HepG2 (cell line): Measurements from ENCODE around the gene ACRBP.

Source experiments
- ADNP ChIP-seq: sonication (generic); formaldehyde crosslinking; IDR thresholded peaks from 2 replicates; pipeline ENCODE4 v1.4.0; 2020; ENCODE audit warnings: missing genetic modification reagents
- ATF1 ChIP-seq: IDR thresholded peaks from 2 replicates; pipeline ENCODE4 v1.6.1; 2016; ENCODE audit warnings: mild to moderate bottlenecking, control low read depth
- RERE ChIP-seq: IDR thresholded peaks from 2 replicates; pipeline ENCODE4 v1.6.1; 2016; ENCODE audit warnings: low read depth, missing genetic modification reagents, missing compliant biosample characterization
- ZNF614 ChIP-seq: IDR thresholded peaks from 2 replicates; pipeline ENCODE4 v1.6.1; 2018; ENCODE audit warnings: missing biosample characterization, missing genetic modification reagents, inconsistent platforms, borderline replicate concordance
- TF ChIP-seq, protein P1 (sequence below): sonication (generic); formaldehyde crosslinking; IDR thresholded peaks from 2 replicates; pipeline ENCODE4 v1.5.0; 2020; ENCODE audit warnings: mild to moderate bottlenecking, missing genetic modification reagents, moderate library complexity
- TF ChIP-seq, protein P2 (sequence below): sonication (generic); formaldehyde crosslinking; IDR thresholded peaks from 2 replicates; pipeline ENCODE4 v1.4.0; 2020; ENCODE audit warnings: missing genetic modification reagents

DNA sequence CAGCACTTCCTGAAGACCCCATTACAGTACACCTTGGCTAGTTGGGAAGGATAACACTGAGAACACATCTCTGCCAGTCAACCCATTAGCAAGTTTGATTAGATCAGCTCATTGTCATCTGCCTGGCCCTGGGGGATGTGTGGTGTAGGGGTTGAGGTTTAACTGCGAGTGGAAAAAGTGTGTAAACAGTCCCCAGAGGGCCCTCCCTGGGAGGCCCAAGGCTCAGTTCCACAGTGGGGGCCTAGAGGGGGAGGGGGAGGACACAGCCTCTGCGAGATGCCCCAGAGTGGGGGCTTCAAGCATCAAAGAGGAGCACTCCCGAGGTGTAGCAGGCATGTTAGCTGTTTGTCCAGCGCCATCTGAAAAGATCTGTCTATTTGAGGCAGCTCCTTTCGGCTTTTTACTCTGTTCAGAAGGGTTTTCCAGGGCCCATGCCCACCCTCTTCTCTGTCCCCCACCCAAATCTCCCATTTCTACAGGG lies 11.8 kb downstream of the ACRBP start:
- TF ChIP-seq, protein P1, sequence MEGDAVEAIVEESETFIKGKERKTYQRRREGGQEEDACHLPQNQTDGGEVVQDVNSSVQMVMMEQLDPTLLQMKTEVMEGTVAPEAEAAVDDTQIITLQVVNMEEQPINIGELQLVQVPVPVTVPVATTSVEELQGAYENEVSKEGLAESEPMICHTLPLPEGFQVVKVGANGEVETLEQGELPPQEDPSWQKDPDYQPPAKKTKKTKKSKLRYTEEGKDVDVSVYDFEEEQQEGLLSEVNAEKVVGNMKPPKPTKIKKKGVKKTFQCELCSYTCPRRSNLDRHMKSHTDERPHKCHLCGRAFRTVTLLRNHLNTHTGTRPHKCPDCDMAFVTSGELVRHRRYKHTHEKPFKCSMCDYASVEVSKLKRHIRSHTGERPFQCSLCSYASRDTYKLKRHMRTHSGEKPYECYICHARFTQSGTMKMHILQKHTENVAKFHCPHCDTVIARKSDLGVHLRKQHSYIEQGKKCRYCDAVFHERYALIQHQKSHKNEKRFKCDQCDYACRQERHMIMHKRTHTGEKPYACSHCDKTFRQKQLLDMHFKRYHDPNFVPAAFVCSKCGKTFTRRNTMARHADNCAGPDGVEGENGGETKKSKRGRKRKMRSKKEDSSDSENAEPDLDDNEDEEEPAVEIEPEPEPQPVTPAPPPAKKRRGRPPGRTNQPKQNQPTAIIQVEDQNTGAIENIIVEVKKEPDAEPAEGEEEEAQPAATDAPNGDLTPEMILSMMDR, result no peak
- TF ChIP-seq RERE (CRISPR knock-in tag) (no peak), ZNF614 (CRISPR knock-in tag) (no peak), ADNP (no peak), ATF1 (CRISPR knock-in tag) (no peak)
- TF ChIP-seq, protein P2, sequence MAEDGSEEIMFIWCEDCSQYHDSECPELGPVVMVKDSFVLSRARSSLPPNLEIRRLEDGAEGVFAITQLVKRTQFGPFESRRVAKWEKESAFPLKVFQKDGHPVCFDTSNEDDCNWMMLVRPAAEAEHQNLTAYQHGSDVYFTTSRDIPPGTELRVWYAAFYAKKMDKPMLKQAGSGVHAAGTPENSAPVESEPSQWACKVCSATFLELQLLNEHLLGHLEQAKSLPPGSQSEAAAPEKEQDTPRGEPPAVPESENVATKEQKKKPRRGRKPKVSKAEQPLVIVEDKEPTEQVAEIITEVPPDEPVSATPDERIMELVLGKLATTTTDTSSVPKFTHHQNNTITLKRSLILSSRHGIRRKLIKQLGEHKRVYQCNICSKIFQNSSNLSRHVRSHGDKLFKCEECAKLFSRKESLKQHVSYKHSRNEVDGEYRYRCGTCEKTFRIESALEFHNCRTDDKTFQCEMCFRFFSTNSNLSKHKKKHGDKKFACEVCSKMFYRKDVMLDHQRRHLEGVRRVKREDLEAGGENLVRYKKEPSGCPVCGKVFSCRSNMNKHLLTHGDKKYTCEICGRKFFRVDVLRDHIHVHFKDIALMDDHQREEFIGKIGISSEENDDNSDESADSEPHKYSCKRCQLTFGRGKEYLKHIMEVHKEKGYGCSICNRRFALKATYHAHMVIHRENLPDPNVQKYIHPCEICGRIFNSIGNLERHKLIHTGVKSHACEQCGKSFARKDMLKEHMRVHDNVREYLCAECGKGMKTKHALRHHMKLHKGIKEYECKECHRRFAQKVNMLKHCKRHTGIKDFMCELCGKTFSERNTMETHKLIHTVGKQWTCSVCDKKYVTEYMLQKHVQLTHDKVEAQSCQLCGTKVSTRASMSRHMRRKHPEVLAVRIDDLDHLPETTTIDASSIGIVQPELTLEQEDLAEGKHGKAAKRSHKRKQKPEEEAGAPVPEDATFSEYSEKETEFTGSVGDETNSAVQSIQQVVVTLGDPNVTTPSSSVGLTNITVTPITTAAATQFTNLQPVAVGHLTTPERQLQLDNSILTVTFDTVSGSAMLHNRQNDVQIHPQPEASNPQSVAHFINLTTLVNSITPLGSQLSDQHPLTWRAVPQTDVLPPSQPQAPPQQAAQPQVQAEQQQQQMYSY, result no peak
